ENCODE data around the gene ALDH3B2. TPM values are rescaled to one million over a fixed set of nuclear protein-coding genes. Genes with fewer than 3 reads are reported as not detected.
"Not testable (repeated sequence)": the region's sequence is repeated elsewhere in the genome, so short reads cannot be mapped to it uniquely, and the experiment has no call there.

ALDH3B2 gene
- total RNA-seq, 1 donor from 2014 or later, result not detected

GRCh38 chr11:67662142-67662834 lies 12.1 kb downstream of the ALDH3B2 start:
- DNase-seq (ENCODE audit: low read depth in 2 of 2), result no peak

GRCh38 chr11:67660752-67661151 lies 13.7 kb downstream of the ALDH3B2 start:
- not testable (repeated sequence) for DNase-seq (ENCODE audit: low read depth in 2 of 2)

GRCh38 chr11:67659651-67660165 lies 14.7 kb downstream of the ALDH3B2 start:
- not testable (repeated sequence) for DNase-seq (ENCODE audit: low read depth in 2 of 2)

DNA sequence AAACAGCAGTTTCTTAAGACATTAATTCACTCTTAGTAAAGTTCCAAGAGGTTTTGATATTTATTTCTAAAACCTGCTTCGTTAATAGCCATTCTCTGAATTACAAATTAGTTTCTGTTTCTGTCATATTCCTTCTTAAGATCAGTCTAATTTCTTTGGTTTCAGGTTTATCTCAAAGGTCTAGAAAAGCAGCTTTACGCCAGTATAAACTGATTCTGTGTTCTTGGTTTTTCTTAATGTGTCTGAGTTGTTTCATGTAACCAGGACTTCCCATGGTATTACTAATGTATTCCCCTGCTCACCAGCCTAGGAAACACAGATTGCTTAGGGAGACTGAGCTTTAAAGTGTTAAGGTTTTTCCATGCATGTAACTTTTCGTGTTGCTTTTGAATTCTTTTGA lies 17.1 kb downstream of the ALDH3B2 start:
- DNase-seq (ENCODE audit: low read depth in 2 of 2), result no peak

DNA sequence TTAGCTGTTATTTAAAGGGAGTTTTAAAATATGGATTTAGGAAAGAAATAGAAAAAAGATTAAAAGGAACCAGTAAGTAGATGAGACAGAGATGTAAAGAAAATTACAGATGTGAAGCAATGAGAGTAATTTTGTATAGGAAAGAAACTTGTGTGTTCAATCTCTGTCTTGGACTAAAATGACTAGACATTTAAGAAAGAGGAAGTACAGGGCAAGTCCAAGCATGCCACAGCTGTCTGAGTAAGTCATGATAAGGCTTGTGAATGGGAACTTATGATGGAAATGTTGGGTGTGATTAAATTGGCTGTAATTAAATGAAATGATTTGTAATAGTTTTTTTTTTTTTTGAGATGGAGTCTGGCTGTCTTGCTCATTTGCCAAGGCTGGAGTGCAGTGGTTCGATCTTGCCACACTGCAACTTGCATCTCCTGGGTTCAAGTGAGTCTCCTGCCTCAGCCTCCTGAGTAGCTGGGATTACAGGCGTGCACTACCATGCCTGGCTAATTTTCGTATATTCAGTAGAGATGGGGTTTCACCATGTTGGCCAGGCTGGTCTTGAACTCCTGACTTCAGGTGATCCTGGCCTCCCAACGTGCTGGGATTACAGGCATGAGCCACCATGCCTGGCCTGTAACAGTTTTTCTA lies 18.0 kb downstream of the ALDH3B2 start:
- no peak for DNase-seq (ENCODE audit: low read depth in 2 of 2)

GRCh38 chr11:67654225-67654624 lies 20.2 kb downstream of the ALDH3B2 start:
- no peak for DNase-seq (ENCODE audit: low read depth in 2 of 2)

DNA sequence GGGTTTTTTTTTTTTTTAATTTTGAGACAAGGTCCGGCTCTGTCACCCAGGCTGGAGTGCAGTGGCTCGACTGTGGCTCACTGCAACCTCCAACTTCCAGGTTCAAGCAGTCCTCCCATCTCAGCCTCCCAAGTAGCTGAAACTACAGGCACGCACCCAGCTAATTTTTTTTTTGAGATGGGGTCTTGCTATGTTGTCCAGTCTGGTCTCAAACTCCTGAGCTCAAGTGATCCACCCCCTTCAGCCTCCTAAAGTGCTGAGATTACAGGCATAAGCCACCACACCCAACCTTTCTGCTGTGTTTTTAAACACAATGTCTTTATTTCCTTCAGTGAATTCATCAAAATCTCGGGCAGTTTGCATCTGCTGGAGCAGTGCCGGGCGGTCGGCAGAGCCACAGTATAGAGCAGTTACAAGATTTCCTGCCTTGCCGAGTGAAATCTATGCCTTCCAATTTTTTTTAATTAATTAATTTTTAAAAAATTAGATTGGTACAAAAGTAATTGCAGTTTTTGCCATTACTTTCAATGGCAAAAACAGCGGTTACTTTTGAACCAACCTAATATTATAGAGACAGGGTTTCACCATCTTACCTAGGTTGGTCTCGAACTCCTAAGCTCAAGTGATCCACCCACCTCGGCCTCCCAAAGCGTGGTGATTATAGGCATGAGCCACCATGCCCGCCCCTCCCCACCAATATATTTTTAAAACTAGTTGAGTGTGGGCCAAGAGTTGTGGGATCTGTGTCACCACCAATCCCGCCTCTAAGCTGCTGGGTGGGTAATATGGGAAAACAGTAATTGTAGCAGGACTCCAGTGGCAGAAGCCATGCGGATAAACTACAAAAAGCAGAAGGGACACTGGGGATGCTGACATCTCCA lies 21.2 kb downstream of the ALDH3B2 start:
- DNase-seq (ENCODE audit: low read depth in 2 of 2), result no peak

GRCh38 chr11:67651976-67652781 lies 22.2 kb downstream of the ALDH3B2 start:
- no peak for DNase-seq (ENCODE audit: low read depth in 2 of 2)

DNA sequence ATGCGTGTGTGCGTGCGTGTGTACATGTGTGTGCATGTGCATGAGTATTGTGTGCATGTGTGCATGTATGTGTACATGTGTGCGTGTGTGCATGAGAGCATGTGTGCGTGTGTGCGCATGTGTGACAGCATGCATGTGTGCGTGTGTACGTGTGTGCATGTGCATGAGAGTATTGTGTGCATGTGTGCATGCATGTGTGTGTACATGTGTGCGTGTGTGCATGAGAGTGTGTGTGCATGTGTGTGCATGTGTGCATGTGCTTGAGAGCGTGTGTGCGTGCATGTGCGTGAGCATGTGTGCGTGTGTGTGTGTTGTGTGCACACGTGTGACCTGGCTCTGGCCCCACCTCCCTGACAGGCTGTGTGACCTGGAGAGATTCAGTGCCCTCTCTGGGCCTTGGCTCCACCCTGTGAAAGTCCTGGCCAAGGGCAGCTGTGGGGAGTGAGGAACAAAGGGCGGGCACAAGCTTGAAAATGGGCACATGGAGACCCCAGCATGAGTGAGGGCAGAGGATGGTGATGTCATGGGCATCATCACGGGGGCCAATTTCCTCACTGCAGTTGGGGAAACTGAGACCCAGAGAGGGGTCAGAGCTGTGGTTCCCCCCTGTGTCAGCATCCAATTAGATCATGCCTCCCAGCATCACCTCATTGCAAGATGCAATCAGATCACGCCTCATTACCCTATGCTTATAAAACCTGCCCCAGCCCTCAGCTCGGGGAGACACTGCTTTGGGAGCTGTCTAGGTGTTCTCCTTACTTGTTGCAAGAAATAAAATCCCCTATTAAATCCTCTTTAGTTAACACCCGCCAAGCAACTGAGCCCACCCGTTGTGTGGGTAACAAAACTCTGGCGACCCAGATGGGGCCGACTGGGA lies 24.6 kb downstream of the ALDH3B2 start:
- DNase-seq (ENCODE audit: low read depth in 2 of 2), result no peak

DNA sequence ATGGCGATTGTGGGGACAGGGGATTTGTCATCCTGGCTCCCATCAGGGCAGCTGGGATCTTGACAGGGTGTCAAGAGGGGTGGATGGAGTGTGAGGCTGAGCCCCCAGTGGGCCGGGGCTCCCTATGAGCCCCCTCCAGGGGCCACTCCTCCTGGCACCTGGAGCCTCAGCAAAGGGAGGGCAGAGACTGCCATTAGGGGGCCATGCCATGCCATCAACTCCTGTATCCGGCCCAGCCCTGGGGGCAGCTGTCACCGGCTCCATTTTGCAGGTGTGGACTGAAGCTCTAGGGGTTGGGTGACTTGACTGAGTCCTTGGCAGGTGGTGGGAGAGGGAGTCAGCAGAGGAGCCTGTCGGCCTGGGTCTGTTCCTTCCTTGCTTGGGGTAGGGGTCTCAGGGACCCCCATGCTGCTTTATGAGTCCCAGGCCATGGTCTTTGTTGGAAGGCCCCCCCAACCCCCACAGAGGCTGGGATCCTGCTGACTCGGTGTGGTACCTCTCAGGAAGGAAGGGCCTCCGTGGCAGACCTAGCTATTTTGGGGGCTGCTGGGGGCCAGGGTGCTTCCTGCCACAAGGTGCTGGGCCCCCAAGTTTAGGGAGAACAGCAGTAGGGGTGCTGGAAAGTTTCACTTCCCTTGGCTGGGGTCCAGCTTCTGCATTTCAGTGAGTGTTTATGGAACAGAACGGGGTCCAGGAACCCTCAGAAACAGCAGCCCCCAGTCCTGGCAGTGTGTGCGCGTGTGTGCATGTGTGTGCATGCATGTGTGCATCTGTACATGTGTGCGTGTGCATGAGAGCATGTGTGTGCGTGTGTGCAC lies 25.4 kb downstream of the ALDH3B2 start:
- DNase-seq (ENCODE audit: low read depth in 2 of 2), result no peak

GRCh38 chr11:67648140-67648795 lies 26.2 kb downstream of the ALDH3B2 start:
- DNase-seq (ENCODE audit: low read depth in 2 of 2), result peak in 1 of 2 donors; percentile 23

- no peak for DNase-seq (ENCODE audit: low read depth in 2 of 2)
Observed at GRCh38 chr11:67647471-67647870, 27.0 kb downstream of the ALDH3B2 start.

- no peak for DNase-seq (ENCODE audit: low read depth in 2 of 2)
Observed at GRCh38 chr11:67646535-67647336, 27.7 kb downstream of the ALDH3B2 start.

DNA sequence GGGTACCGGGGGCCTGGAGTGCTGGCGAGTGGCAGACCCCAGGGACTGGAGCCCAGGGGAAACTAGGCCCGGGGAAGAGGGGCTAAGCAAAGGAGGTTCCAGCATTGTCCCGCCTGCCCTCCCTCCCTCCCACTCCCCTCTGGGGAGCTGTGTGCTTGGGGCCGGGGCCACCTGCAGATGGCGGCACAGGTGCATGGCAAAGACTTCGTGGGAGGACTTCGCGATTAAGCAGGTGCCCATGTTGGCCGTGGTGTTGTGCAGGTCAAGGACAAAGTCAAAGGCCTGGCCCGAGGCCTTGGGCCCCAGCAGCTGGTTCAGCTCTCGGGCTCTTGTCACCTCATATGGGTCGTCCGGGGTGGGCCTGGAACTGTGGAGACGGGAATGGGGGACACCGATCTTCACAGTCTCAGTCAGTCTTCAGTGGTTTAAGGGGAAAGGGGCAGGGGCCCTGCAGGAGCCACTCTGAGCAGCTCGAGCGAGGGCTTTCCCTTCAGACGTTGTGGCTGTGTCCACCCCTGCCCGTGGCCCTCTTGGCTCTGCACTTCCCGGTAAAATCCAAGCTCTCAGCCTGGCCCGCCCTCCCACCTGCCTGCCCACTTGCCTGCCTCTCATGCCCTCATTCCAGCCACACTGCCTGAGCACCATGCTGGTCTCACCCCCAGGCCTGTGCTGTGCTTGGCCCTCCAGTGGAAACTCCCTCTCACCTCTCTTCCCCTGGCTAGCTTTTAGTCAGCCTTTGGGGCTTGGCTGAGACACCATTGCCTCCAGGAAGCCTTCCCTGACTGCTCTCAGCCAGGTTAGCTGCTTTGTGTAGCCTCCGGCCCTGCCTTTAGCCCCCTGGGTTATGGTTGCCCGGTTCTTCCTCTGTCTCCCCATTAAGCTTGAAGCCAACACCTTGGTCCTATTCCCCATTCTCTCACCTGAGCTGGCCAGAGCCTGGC lies 28.6 kb downstream of the ALDH3B2 start:
- DNase-seq (ENCODE audit: low read depth in 2 of 2), result no peak

GRCh38 chr11:67644472-67645418 lies 29.7 kb downstream of the ALDH3B2 start:
- DNase-seq (ENCODE audit: low read depth in 2 of 2), result no peak

- DNase-seq (ENCODE audit: low read depth in 2 of 2), result no peak
Observed at GRCh38 chr11:67644042-67644441, 30.4 kb downstream of the ALDH3B2 start.

Measured in dermis microvascular lymphatic vessel endothelial cell (primary cell).